Right forelimb (tissue), 1 donor: ENCODE data around the gene ATP6V1G1.
"Not testable (repeated sequence)": the region's sequence is repeated elsewhere in the genome, so short reads cannot be mapped to it uniquely, and the experiment has no call there.

ENCODE experiments used
- DNase-seq: peaks from one replicate; pipeline ENCODE4 v3.0.0-alpha.2; 2018

ATP6V1G1 gene

GRCh38 chr9:114580609-114581193 is 6.9 kb upstream of the ATP6V1G1 start:
- no peak for DNase-seq

- no peak for DNase-seq
These were observed 4.0 kb upstream of the ATP6V1G1 start for GRCh38 chr9:114583371-114584155.

- no peak for DNase-seq
These were observed 641 bp downstream of the ATP6V1G1 start for GRCh38 chr9:114588210-114588609.

GRCh38 chr9:114588651-114589526 is 1.3 kb downstream of the ATP6V1G1 start:
- DNase-seq = no peak

- no peak for DNase-seq
These were observed 2.8 kb downstream of the ATP6V1G1 start for GRCh38 chr9:114590328-114590727.

GRCh38 chr9:114591291-114591787 is 3.8 kb downstream of the ATP6V1G1 start:
- no peak for DNase-seq

GRCh38 chr9:114591849-114592248 is 4.3 kb downstream of the ATP6V1G1 start:
- no peak for DNase-seq

GRCh38 chr9:114592356-114592755 is 4.8 kb downstream of the ATP6V1G1 start:
- DNase-seq = no peak

GRCh38 chr9:114594136-114594535 is 6.6 kb downstream of the ATP6V1G1 start:
- no peak for DNase-seq

- not testable (repeated sequence) for DNase-seq
These were observed 13.1 kb downstream of the ATP6V1G1 start for GRCh38 chr9:114600502-114601248.

- not testable (repeated sequence) for DNase-seq
These were observed 14.2 kb downstream of the ATP6V1G1 start for GRCh38 chr9:114601787-114602186.

- DNase-seq = no peak
These were observed 15.1 kb downstream of the ATP6V1G1 start for GRCh38 chr9:114602620-114603019.

- no peak for DNase-seq
These were observed 15.7 kb downstream of the ATP6V1G1 start for GRCh38 chr9:114603248-114603647.

GRCh38 chr9:114604989-114605388 is 17.4 kb downstream of the ATP6V1G1 start:
- no peak for DNase-seq

GRCh38 chr9:114606068-114606467 is 18.5 kb downstream of the ATP6V1G1 start:
- DNase-seq = no peak

GRCh38 chr9:114606597-114607207 is 19.1 kb downstream of the ATP6V1G1 start:
- no peak for DNase-seq

GRCh38 chr9:114607671-114608524 is 20.3 kb downstream of the ATP6V1G1 start:
- no peak for DNase-seq

GRCh38 chr9:114608525-114608796 is 20.9 kb downstream of the ATP6V1G1 start:
- DNase-seq = no peak

- DNase-seq = peak; percentile 79
These were observed 24.1 kb downstream of the ATP6V1G1 start for GRCh38 chr9:114611516-114612271.

- no peak for DNase-seq
These were observed 24.8 kb downstream of the ATP6V1G1 start for GRCh38 chr9:114612272-114612923.
